K562 (cell line): ENCODE results near the gene UVRAG. TPM values are rescaled to one million over a fixed set of nuclear protein-coding genes. Genes with fewer than 3 reads are reported as not detected.

Source experiments
- ATAC-seq: fragments of 200-7000 bp; cut with Tn5 transposase; 3 replicates; pipeline ENCODE4 v1.9.1; 2020; ENCODE audit warnings: moderate library complexity
- BruUV-seq: library from RNA; stranded (reverse); fragments of 400-500 nt; replicated peaks from 2 replicates; lab custom pipeline; 2021; lab: Mats Ljungman, UMichigan
- CTCF ChIA-PET: fragments of 300-600 bp; formaldehyde crosslinking; extraction: SDS; loops from one replicate; lab custom pipeline; 2021; ENCODE audit warnings: low intra/inter-chr PET ratio; lab: Yijun Ruan, JAX
- POLR2A ChIA-PET: fragments of 300-600, 350-650 bp; sonication (Branson Sonifier 250); formaldehyde crosslinking; extraction: SDS; loops from one replicate; lab custom pipeline; 2021; ENCODE audit warnings: antibody characterized with exemption, inconsistent platforms; lab: Yijun Ruan, JAX
- DNase-seq, 4 experiments: peaks; one replicate each; pipeline versions ENCODE4 v3.0.0 to v3.0.0-alpha.2; 2011 to 2018; ENCODE audit warnings: low spot score in 3 of 4, mixed read lengths in 3 of 4; ENCODE audit errors: extremely low read depth in 1 of 4
- FAIRE-seq: peaks from 2 replicates; lab custom pipeline; 2011; peaks lifted over from hg19 to GRCh38; lab: Jason Lieb, UNC
- H2AFZ ChIP-seq: 2 replicates; pipeline ENCODE4 v1.6.0; 2011; ENCODE audit warnings: low read depth, low read length, control low read depth, inconsistent platforms
- H3K27ac ChIP-seq: fragments of 200-600 bp; 3 replicates; pipeline ENCODE4 v1.8.0; 2011; ENCODE audit warnings: low read depth, mild to moderate bottlenecking, control low read depth, inconsistent platforms, low read length, moderate library complexity, mixed read lengths; ENCODE audit errors: extremely low read depth
- H3K27me3 ChIP-seq, 2 experiments: fragments of 300-600 bp in 1 of 2; 2 replicates in 1 of 2; 3 replicates in 1 of 2; pipeline versions ENCODE4 v1.6.0 to v1.8.0; 2011; ENCODE audit warnings: inconsistent platforms in 2 of 2, low read length in 2 of 2, mild to moderate bottlenecking in 1 of 2, mixed read lengths in 1 of 2, moderate library complexity in 1 of 2; ENCODE audit not compliant: control insufficient read depth in 2 of 2, insufficient read depth in 2 of 2
- H3K36me3 ChIP-seq: fragments of 300-600 bp; 3 replicates; pipeline ENCODE4 v1.8.0; 2011; ENCODE audit warnings: mild to moderate bottlenecking, low read length, inconsistent platforms; ENCODE audit not compliant: control insufficient read depth, insufficient read depth
- H3K4me1 ChIP-seq, 2 experiments: fragments of 200-600 bp in 1 of 2; replicated peaks in 1 of 2; 2 replicates in 1 of 2; 3 replicates in 1 of 2; pipeline versions ENCODE4 v1.5.1 to v1.8.0; 2011; ENCODE audit warnings: inconsistent platforms in 2 of 2, low read length in 2 of 2, mild to moderate bottlenecking in 1 of 2, mixed read lengths in 1 of 2, moderate library complexity in 1 of 2; ENCODE audit not compliant: control insufficient read depth in 2 of 2, insufficient read depth in 2 of 2
- H3K4me2 ChIP-seq: 2 replicates; pipeline ENCODE4 v1.6.1; 2011; ENCODE audit warnings: low read length, control low read depth, inconsistent platforms, mixed read lengths; ENCODE audit not compliant: insufficient read depth
- H3K4me3 ChIP-seq: fragments of 200-600 bp; sonication (generic), shearing (Covaris generic); 2 replicates; pipeline ENCODE4 v1.5.1; 2016; ENCODE audit warnings: control low read depth, inconsistent platforms
- H3K79me2 ChIP-seq: fragments of 200-600 bp; 3 replicates; pipeline ENCODE4 v1.8.0; 2011; ENCODE audit warnings: low read length, inconsistent platforms; ENCODE audit not compliant: control insufficient read depth, insufficient read depth
- H3K9ac ChIP-seq, 2 experiments: 2 replicates each; pipeline versions ENCODE4 v1.6.0 to v1.6.1; 2011; ENCODE audit warnings: low read depth in 2 of 2, low read length in 2 of 2, control low read depth in 1 of 2, inconsistent platforms in 1 of 2, mild to moderate bottlenecking in 1 of 2, mixed read lengths in 1 of 2; ENCODE audit not compliant: insufficient read depth in 1 of 2
- H3K9me1 ChIP-seq: one replicate; pipeline ENCODE4 v1.6.0; 2011; ENCODE audit warnings: inconsistent platforms, mild to moderate bottlenecking, low read length, moderate library complexity; ENCODE audit not compliant: control insufficient read depth, insufficient read depth
- H3K9me3 ChIP-seq: replicated peaks from 2 replicates; pipeline ENCODE4 v1.5.1; 2011; ENCODE audit warnings: low read depth, low read length, inconsistent platforms; ENCODE audit not compliant: control insufficient read depth, insufficient read depth
- H4K20me1 ChIP-seq: replicated peaks from 2 replicates; pipeline ENCODE4 v1.6.1; 2011; ENCODE audit warnings: low read length, inconsistent platforms, mixed read lengths; ENCODE audit not compliant: control insufficient read depth, insufficient read depth
- CCAR2 ChIP-seq: fragments of 200-400 bp; formaldehyde crosslinking; IDR thresholded peaks from 2 replicates; pipeline ENCODE4 v1.6.1; 2017; ENCODE audit warnings: mild to moderate bottlenecking, low read depth, low read length
- KAT2B ChIP-seq: IDR thresholded peaks from one replicate; pipeline ENCODE4 v1.6.1; 2012; ENCODE audit warnings: low read depth, mild to moderate bottlenecking, control low read depth, inconsistent platforms, low read length, moderate library complexity
- MAFK ChIP-seq: IDR thresholded peaks from 2 replicates; pipeline ENCODE4 v1.6.1; 2011; ENCODE audit warnings: low read length, improper control_type of control experiment
- PML ChIP-seq: IDR thresholded peaks from 2 replicates; pipeline ENCODE4 v1.6.1; 2012; ENCODE audit warnings: low read length, inconsistent platforms
- RFX5 ChIP-seq: IDR thresholded peaks from 2 replicates; pipeline ENCODE4 v1.6.1; 2011; ENCODE audit warnings: low read depth, mild to moderate bottlenecking, improper control_type of control experiment, low read length
- SAFB ChIP-seq: fragments of 200-400 bp; formaldehyde crosslinking; IDR thresholded peaks from 2 replicates; pipeline ENCODE4 v1.6.1; 2017; ENCODE audit warnings: low read depth, low read length, borderline replicate concordance
- SPI1 ChIP-seq: IDR thresholded peaks from 2 replicates; pipeline ENCODE4 v1.6.1; 2011; ENCODE audit warnings: low read depth, low read length, control low read depth, borderline replicate concordance
- U2AF2 ChIP-seq: fragments of 200-400 bp; formaldehyde crosslinking; optimal IDR thresholded peaks from 2 replicates; pipeline ENCODE3; 2017; ENCODE audit warnings: low read depth, mild to moderate bottlenecking, low read length
- XRCC3 ChIP-seq: fragments of 450-650 bp; IDR thresholded peaks from 2 replicates; pipeline ENCODE4 v1.6.1; 2017; ENCODE audit warnings: mild to moderate bottlenecking, moderate library complexity
- YY1 ChIP-seq, 3 experiments: IDR thresholded peaks; 2 replicates each; pipeline ENCODE4 v1.6.1; 2011; ENCODE audit warnings: low read length in 2 of 3, mild to moderate bottlenecking in 2 of 3, moderate library complexity in 2 of 3, borderline replicate concordance in 1 of 3, control low read depth in 1 of 3, low read depth in 1 of 3; ENCODE audit not compliant: insufficient read depth in 3 of 3, insufficient replicate concordance in 2 of 3, control insufficient read depth in 1 of 3, insufficient read length in 1 of 3; ENCODE audit errors: extremely low read depth in 1 of 3
- ZFP1 ChIP-seq: fragments of 450-650 bp; formaldehyde crosslinking; IDR thresholded peaks from 2 replicates; pipeline ENCODE4 v1.4.0; 2020; ENCODE audit warnings: mild to moderate bottlenecking, mixed read lengths
- ZFP36 ChIP-seq: fragments of 150-350 bp; IDR thresholded peaks from 2 replicates; pipeline ENCODE4 v1.6.1; 2018; ENCODE audit warnings: low read length, low read depth; ENCODE audit not compliant: partially characterized antibody
- ZNF347 ChIP-seq: fragments of 450-650 bp; formaldehyde crosslinking; IDR thresholded peaks from 2 replicates; pipeline ENCODE4 v1.4.0; 2020; ENCODE audit warnings: low read depth, mild to moderate bottlenecking, moderate library complexity
- ZNF408 ChIP-seq: fragments of 250-450 bp; sonication (Bioruptor Pico); IDR thresholded peaks from 2 replicates; pipeline ENCODE4 v1.4.0; 2020; ENCODE audit warnings: low read depth, mild to moderate bottlenecking, moderate library complexity
- ZNF79 ChIP-seq: fragments of 250-450 bp; sonication (Bioruptor Pico); IDR thresholded peaks from 2 replicates; pipeline ENCODE4 v1.4.0; 2020; ENCODE audit warnings: low read depth, mild to moderate bottlenecking, moderate library complexity
- in situ Hi-C: fragments of 300-500 bp; cut with MboI; formaldehyde crosslinking; loops from 4 replicates; pipeline ENCODE4 v1.15.0; 2018; ENCODE audit warnings: inconsistent platforms, mixed read lengths
- intact Hi-C: fragments of 100-400 bp; cut with micrococcal nuclease; formaldehyde crosslinking; loops from 2 replicates; pipeline ENCODE4 v1.14.2; 2022
- polyA plus RNA-seq, 8 experiments: library from polyadenylated mRNA; depleted of rRNA in 4 of 8; stranded (reverse) in 5 of 8; unstranded in 3 of 8; fragments of >200 nt; fragmentation: Nextera tagmentation in 2 of 8; fragmentation: Illumina TruSeq in 1 of 8; extraction: Ambion mirVana in 2 of 8; extraction: Trizol in 1 of 8; gene quantifications; 2 replicates each; pipeline versions ENCODE4 v1.2.1 to v1.2.3, GENCODE V29; 2011 to 2014; ENCODE audit warnings: inconsistent platforms in 1 of 8, missing spikeins in 1 of 8
- total RNA-seq, 7 experiments: library from RNA; depleted of rRNA in 6 of 7; stranded (reverse); fragments of >200 nt in 6 of 7; fragmentation: Illumina TruSeq in 2 of 7; extraction: Trizol in 2 of 7; gene quantifications; 2 replicates each; pipeline versions ENCODE4 v1.2.1 to v1.2.3, GENCODE V29; 2011 to 2021; ENCODE audit warnings: low replicate concordance in 1 of 7
- TF ChIP-seq, protein P1 (sequence below): fragments of 450-650 bp; formaldehyde crosslinking; IDR thresholded peaks from 2 replicates; pipeline ENCODE4 v1.4.0; 2020; ENCODE audit warnings: mild to moderate bottlenecking, moderate library complexity
- TF ChIP-seq, protein P2 (sequence below): fragments of 250-450 bp; sonication (Bioruptor Pico); IDR thresholded peaks from 2 replicates; pipeline ENCODE4 v1.4.0; 2020

UVRAG gene
- total and polyA plus RNA-seq, 9 of the 15 experiments (the other 6 are each of a cell fraction or from before 2014, with no cell fraction given) = 3.1 to 17.8 (median 12.4) TPM

DNA sequence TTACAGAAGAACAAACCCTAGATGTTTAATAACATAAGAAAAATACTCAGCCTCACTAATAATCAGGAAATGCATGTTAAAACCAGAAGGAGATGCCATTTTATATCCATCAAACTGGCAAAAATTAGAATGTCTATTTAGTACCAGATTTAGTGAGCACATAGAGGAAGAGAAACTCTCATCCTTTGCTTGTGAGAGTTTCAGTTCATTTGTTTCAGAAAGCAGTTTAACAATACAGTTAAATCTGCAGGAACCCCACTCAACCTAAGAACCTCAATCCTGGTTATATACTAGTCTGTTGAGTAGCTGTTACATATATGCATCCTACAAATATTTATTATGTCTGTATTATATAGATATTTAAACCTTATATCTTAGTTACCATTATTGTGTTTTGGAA, 218.7 kb downstream of the UVRAG start:
- ATAC-seq (no peak), DNase-seq (no peak), FAIRE-seq (no peak)
- intact Hi-C loops = no loop called here
- no peaks in the 10 kb centered on the region for H3K79me2 ChIP-seq
- H3K4me2 ChIP-seq = no peak overlapping the region
- ChIA-PET POLR2A (interaction anchor here (0.9 to 1.4 kb wide), 3 partner anchors 10 to 37 kb away, joined by 3 read pairs; no protein-coding TSS in a partner anchor), CTCF (no interaction called here)
- in situ Hi-C loops = no loop called here
- H3K9me3 ChIP-seq = no peaks in the 10 kb centered on the region
- TF ChIP-seq U2AF2 = no peak
- TF ChIP-seq, protein P1, sequence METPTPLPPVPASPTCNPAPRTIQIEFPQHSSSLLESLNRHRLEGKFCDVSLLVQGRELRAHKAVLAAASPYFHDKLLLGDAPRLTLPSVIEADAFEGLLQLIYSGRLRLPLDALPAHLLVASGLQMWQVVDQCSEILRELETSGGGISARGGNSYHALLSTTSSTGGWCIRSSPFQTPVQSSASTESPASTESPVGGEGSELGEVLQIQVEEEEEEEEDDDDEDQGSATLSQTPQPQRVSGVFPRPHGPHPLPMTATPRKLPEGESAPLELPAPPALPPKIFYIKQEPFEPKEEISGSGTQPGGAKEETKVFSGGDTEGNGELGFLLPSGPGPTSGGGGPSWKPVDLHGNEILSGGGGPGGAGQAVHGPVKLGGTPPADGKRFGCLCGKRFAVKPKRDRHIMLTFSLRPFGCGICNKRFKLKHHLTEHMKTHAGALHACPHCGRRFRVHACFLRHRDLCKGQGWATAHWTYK (CRISPR knock-in tag) = no peak
- no peak for TF ChIP-seq ZFP1
- TF ChIP-seq CCAR2 = no peak
- TF ChIP-seq ZNF79 (CRISPR knock-in tag) = no peak
- no peak for TF ChIP-seq SPI1
- TF ChIP-seq ZNF347 = no peak
- TF ChIP-seq ZNF408 = no peak
- TF ChIP-seq XRCC3 = no peak
- TF ChIP-seq, protein P2, sequence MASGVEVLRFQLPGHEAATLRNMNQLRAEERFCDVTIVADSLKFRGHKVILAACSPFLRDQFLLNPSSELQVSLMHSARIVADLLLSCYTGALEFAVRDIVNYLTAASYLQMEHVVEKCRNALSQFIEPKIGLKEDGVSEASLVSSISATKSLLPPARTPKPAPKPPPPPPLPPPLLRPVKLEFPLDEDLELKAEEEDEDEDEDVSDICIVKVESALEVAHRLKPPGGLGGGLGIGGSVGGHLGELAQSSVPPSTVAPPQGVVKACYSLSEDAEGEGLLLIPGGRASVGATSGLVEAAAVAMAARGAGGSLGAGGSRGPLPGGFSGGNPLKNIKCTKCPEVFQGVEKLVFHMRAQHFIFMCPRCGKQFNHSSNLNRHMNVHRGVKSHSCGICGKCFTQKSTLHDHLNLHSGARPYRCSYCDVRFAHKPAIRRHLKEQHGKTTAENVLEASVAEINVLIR = no peak
- no peak for TF ChIP-seq KAT2B
- TF ChIP-seq ZFP36 = no peak
- no peak for TF ChIP-seq MAFK
- no peak for TF ChIP-seq RFX5
- TF ChIP-seq PML = no peak
- no peak for TF ChIP-seq YY1 (IDR thresholded peaks at IDR 0.05; ENCODE audit: borderline replicate concordance in 1 of 3, control insufficient read depth in 1 of 3, extremely low read depth in 1 of 3, insufficient read depth in 3 of 3, insufficient read length in 1 of 3, insufficient replicate concordance in 2 of 3, low read depth in 1 of 3, low read length in 2 of 3)
- no peak for TF ChIP-seq SAFB
- no peaks in the 10 kb centered on the region for H3K36me3 ChIP-seq
- no peaks in the 10 kb centered on the region for H3K9me1 ChIP-seq
- no peak overlapping the region for H3K27ac ChIP-seq
- no peaks in the 10 kb centered on the region for H3K27me3 ChIP-seq
- H3K4me3 ChIP-seq = no peak overlapping the region
- no TSS peak for BruUV-seq
- H2AFZ ChIP-seq = no peak overlapping the region
- H3K4me1 ChIP-seq = no peaks in the 10 kb centered on the region
- H4K20me1 ChIP-seq = no peaks in the 10 kb centered on the region
- no peak overlapping the region for H3K9ac ChIP-seq
